ENCODE results near the gene SUGT1.
"Not testable (repeated sequence)": the region's sequence is repeated elsewhere in the genome, so short reads cannot be mapped to it uniquely, and the experiment has no call there.

Gene SUGT1

DNA sequence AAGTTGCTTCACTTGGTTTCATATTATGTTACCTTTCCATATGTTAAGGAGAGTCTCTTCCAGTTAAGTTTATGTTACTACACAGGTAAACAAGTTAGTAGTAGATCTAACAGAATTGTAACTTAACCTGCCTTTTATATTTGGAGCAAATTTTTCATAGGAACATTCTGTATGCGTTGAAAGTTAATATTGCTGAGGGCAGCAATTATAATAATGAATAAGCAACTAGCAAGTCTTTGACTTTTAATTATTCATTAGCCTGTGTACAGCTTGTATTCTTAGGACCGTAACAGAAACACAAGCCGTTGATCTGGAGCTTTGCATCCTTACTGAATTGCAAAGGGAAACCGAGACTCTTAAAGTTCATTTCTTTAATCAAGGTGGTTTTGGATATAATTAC is 11.6 kb downstream of the SUGT1 start:
- no peak for DNase-seq (ENCODE audit: low read depth, low spot score)
- no peak overlapping the region for H3K27ac ChIP-seq

DNA sequence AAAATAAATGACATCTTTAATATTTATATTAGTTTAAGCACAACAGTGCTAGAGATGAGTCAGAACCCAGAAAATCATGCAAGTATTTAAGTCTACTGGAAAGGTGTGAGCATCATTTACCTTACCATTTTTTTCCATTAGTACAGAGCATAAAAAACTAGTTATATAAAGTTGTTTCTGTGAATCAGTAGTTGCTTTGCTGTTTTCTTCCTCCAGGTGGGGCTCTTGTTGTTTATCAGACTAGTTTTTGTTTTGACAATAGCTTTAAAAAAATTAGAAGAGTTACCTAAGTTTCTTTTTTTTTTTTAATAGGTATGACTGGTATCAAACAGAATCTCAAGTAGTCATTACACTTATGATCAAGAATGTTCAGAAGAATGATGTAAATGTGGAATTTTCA is 12.7 kb downstream of the SUGT1 start:
- no peak for DNase-seq (ENCODE audit: low read depth, low spot score)
- H3K27ac ChIP-seq = no peak overlapping the region

DNA sequence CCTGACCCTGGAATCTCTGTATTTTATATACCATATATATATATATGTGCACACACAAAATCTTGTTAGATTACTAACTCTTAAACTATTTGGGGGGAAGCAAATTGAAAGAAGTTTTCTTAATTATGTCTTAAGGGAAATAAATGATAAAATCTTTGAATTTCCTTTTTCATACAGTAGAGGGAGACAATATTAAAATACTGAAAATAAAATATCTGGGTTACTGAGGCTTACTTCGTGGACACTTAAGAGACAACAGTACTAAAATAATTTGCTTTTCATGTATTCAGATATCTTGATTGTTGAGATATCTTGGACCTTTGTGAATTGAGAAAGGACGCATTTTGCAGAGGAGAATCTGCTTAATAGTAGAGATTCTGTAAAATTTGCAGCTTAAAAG is 17.0 kb downstream of the SUGT1 start:
- no peak for DNase-seq (ENCODE audit: low read depth, low spot score)
- H3K27ac ChIP-seq = no peak overlapping the region

- no peak for DNase-seq (ENCODE audit: low read depth, low spot score)
- H3K27ac ChIP-seq = no peak overlapping the region
Observed at GRCh38 chr13:52670726-52671125, 18.1 kb downstream of the SUGT1 start.

DNA sequence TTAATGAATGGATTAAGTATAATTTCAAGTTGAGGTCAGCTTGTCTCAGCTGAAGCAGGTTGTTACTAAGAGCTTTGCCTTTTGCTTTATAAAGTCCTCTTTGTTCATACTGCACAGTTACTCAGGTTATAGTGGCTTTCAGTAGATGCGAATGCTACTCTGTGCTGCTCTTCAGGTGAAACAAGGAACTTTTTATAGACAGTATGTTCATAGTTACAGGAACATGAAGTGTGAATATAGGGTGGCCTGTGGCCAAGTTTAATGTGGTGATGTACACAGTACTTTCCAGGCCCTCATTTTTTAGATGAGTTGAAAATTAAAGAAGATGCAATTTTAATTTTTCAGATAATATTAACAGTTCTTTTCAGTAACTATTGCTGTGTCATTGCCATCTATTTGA is 20.8 kb downstream of the SUGT1 start:
- no peak for DNase-seq (ENCODE audit: low read depth, low spot score)
- H3K27ac ChIP-seq = no peak overlapping the region

DNA sequence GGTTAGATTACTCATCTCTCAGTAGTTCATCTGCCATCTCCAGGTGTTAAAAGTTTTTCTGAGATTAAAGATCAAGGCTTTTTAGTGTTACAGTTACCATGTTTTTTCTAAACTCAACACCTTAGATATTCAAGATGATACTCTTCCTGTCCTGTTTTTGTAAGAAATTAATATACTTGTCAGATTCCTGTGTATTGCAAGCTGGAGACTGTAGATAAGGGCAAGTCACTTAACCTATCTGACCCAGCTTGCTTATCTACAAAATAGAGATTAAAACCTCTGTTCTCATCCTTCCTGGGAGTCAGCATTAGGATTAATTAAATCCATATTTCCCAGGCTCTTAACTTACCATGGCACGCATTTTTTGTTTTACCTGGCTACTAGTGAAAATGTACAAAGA is 25.2 kb downstream of the SUGT1 start:
- DNase-seq (ENCODE audit: low read depth, low spot score) = no peak

DNA sequence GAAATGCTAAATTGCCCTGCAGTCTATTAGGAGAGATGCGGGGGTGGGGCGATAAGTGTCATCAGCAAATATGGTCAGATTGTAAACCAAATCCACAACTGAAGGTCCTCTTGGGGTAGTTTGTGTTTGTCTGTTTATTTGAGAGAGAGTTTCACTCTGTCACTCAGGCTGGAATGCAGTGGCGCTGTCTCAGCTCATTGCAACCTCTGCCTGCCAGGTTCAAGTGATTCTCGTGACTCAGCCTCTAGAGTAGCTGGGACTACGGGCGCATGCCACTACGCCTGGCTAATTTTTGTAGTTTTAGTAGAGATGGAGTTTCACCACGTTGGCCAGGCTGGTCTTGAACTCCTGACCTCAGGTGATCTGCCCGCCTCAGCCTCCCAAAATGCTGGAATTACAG is 33.2 kb downstream of the SUGT1 start:
- not testable (repeated sequence) for DNase-seq (ENCODE audit: low read depth, low spot score); H3K27ac ChIP-seq

More for the DNA sequence above, 25.2 kb downstream of the SUGT1 start:
- H3K27ac ChIP-seq = no peak overlapping the region

GRCh38 chr13:52686376-52686775 is 33.7 kb downstream of the SUGT1 start:
- no peak for DNase-seq (ENCODE audit: low read depth, low spot score)
- no peak overlapping the region for H3K27ac ChIP-seq

GRCh38 chr13:52695856-52696255 is 43.2 kb downstream of the SUGT1 start:
- H3K27ac ChIP-seq = no peak overlapping the region
- DNase-seq (ENCODE audit: low read depth, low spot score) = peak; percentile 76

GRCh38 chr13:52696566-52696965 is 43.9 kb downstream of the SUGT1 start:
- H3K27ac ChIP-seq = no peak overlapping the region
- no peak for DNase-seq (ENCODE audit: low read depth, low spot score)

GRCh38 chr13:52701728-52702465 is 49.3 kb downstream of the SUGT1 start:
- no peak for DNase-seq (ENCODE audit: low read depth, low spot score)
- no peak overlapping the region for H3K27ac ChIP-seq

DNA sequence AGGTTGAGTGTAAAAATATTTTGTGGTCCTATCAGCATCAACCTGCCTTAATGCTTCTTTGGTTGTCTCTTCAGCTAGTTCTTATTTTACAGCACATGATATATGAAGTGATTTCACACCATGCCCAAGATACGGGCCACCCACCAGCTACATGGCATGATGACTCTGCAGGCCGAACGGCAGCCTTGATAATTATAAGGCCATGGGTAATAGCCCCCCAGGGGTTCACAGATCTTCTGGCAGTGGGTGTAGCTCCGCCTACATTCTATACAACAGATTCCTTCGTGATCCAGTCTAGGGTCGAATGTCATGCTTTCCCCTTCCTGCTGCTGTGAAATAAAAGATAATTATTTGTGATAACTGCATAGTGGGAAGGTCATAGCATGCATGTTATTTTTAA is 50.8 kb downstream of the SUGT1 start:
- no peak overlapping the region for H3K27ac ChIP-seq
- no peak for DNase-seq (ENCODE audit: low read depth, low spot score)

GRCh38 chr13:52706081-52706480 is 53.4 kb downstream of the SUGT1 start:
- H3K27ac ChIP-seq = no peak overlapping the region
- DNase-seq (ENCODE audit: low read depth, low spot score) = no peak

GRCh38 chr13:52707375-52707774 is 54.7 kb downstream of the SUGT1 start:
- no peak for DNase-seq (ENCODE audit: low read depth, low spot score)
- H3K27ac ChIP-seq = no peak overlapping the region

GRCh38 chr13:52708266-52708665 is 55.6 kb downstream of the SUGT1 start:
- not testable (repeated sequence) for H3K27ac ChIP-seq; DNase-seq (ENCODE audit: low read depth, low spot score)

GRCh38 chr13:52711286-52711685 is 58.6 kb downstream of the SUGT1 start:
- H3K27ac ChIP-seq = no peak overlapping the region
- DNase-seq (ENCODE audit: low read depth, low spot score) = no peak

- no peak overlapping the region for H3K27ac ChIP-seq
Observed at GRCh38 chr13:52712385-52712784, 59.7 kb downstream of the SUGT1 start.

DNA sequence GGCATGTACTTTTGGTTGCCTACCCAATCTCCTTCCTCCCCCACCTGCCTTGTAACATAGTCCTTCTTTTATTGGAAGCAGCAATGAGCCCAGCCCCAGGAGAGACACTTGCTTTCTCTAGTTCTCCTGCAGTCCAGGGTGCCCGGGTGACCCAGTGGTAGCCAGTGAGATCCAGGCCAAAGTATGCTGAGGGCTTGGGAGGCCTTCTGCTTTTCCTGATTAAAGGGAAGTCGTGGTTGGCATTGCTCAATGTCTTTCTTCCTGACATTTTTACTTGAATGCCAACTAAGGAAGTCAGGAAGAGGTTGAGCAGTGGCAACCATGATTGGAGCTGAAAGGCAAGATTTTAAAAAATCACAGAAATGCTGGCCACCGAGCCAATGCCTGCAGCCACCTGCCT is 61.3 kb downstream of the SUGT1 start:
- no peak overlapping the region for H3K27ac ChIP-seq
- no peak for DNase-seq (ENCODE audit: low read depth, low spot score)

More at GRCh38 chr13:52712385-52712784, 59.7 kb downstream of the SUGT1 start:
- DNase-seq (ENCODE audit: low read depth, low spot score) = no peak

DNA sequence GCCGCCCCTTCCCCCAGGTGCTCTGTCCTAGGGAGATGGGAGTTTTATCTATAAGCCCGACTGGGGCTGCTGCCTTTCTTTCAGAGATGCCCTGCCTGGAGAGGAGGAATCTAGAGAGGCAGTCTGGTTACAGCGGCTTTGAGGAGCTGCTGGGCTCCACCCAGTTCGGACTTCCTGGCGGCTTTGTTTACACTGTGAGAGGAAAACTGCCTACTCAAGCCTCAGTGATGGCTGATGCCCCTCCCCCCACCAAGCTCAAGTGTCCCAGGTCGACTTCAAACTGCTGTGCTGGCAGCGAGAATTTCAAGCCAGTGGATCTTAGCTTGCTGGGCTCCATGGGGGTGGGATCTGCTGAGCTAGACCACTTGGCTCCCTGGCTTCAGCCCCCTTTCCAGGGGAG is 68.3 kb downstream of the SUGT1 start:
- H3K27ac ChIP-seq; DNase-seq (ENCODE audit: low read depth, low spot score): not testable (repeated sequence)

DNA sequence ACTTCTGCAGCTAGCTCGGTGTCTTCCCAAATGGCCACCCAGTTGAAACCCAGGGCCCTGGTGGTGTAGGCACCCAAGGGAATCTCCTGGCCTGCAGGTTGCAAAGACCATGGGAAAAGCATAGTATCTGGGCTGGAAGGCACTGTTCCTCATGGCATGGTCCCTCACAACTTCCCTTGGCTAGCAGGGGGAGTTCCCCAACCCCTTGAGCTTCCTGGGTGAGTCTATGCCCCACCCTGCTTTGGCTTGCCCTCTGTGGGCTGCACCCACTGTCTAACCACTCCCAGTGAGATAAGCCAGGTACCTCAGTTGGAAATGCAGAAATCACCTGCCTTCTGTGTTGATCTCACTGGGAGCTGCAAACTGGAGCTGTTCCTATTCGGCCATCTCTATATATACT is 68.7 kb downstream of the SUGT1 start:
- DNase-seq (ENCODE audit: low read depth, low spot score); H3K27ac ChIP-seq: not testable (repeated sequence)

GRCh38 chr13:52723181-52723580 is 70.5 kb downstream of the SUGT1 start:
- H3K27ac ChIP-seq = no peak overlapping the region
- DNase-seq (ENCODE audit: low read depth, low spot score) = no peak

- no peak for DNase-seq (ENCODE audit: low read depth, low spot score)
- H3K27ac ChIP-seq = no peak overlapping the region
Observed at GRCh38 chr13:52725302-52725701, 72.7 kb downstream of the SUGT1 start.
